IPS-18a (cell line): ENCODE data around the gene KNCN.

Source experiments
- H3K27ac ChIP-seq: one replicate; pipeline ENCODE4 v1.5.1; 2013; ENCODE audit warnings: low read length
- H3K27me3 ChIP-seq: one replicate; pipeline ENCODE4 v1.6.1; 2013; ENCODE audit warnings: mild to moderate bottlenecking, low read length; ENCODE audit not compliant: control insufficient read depth, insufficient read depth
- H3K36me3 ChIP-seq: one replicate; pipeline ENCODE4 v1.6.1; 2013; ENCODE audit warnings: low read depth, low read length; ENCODE audit not compliant: control insufficient read depth
- H3K4me1 ChIP-seq: one replicate; pipeline ENCODE4 v1.6.1; 2013; ENCODE audit warnings: low read depth, low read length; ENCODE audit not compliant: control insufficient read depth
- H3K4me3 ChIP-seq: one replicate; pipeline ENCODE4 v1.5.1; 2013; ENCODE audit warnings: low read length
- H3K9ac ChIP-seq: one replicate; pipeline ENCODE4 v1.6.1; 2013; ENCODE audit warnings: mild to moderate bottlenecking, low read length, moderate library complexity
- H3K9me3 ChIP-seq: one replicate; pipeline ENCODE4 v1.6.1; 2013; ENCODE audit warnings: low read depth, low read length; ENCODE audit not compliant: control insufficient read depth

The KNCN gene

DNA sequence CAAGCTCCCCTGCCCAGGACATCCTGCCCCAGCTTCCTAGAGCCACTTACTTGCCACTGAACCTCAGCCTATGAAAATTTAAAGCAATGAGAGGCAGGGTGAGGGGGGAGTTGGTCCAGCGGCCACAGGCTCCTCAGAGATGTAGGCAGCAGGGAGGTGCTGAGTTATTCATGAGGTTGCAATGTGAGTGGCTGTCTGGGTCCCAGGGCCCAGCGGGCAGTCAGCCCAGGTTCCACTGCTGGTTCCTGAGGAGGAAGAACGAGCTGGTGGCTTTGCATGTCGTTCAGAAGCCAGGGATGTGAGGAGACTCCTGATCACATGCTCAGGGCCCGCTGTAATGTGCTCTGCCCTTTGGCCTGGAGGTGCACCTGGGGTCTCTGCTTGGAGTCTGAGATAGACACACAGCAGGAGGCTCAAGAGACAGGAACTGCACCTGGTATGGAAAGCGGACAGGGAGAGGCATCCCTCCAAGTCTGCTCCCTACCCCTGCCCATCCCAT is at the start of gene KNCN:
KNCN (minus strand) TSS at position 51 of the 499 bp plus-strand sequence. CDS start 432 bp downstream, outside the sequence.
- no peak within 1 kb of the TSS for H3K4me3 ChIP-seq
- H3K27ac ChIP-seq: no peak within 1 kb of the TSS
- H3K9me3 ChIP-seq: no peaks in the 10 kb centered on the region
- peaks cover 6% of the 10 kb centered on the region for H3K27me3 ChIP-seq
- no peaks in the 10 kb centered on the region for H3K4me1 ChIP-seq
- H3K9ac ChIP-seq: no peak within 1 kb of the TSS
- H3K36me3 ChIP-seq: no peaks in the 10 kb centered on the region

GRCh38 chr1:46599059-46599970 is 47.9 kb upstream of the KNCN start:
- Histone ChIP-seq H3K36me3 (no peaks in the 10 kb centered on the region), H3K4me3 (no peak overlapping the region), H3K4me1 (peaks cover 8% of the 10 kb centered on the region), H3K27me3 (no peaks in the 10 kb centered on the region), H3K9me3 (no peaks in the 10 kb centered on the region), H3K9ac (no peak overlapping the region), H3K27ac (no peak overlapping the region)

DNA sequence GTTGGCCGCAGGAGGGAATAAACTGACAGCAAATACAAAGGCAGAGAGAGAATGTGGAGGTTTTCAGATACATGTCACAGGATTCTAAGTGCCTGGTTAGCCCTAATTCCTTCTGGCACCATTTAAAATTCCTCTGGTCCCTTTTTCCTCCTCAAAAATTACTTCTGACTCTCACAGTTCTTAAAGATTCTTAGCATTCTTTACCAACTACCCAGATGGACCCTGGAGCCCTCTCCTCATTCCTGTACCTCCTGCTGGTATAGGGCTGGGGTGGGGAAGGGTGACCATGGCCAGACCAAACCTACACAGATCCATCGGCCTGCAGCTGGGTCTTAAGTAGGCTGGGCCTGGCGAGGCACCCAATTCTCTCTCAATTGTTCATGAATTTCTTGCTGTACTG is 45.4 kb upstream of the KNCN start:
- Histone ChIP-seq H3K9me3 (no peaks in the 10 kb centered on the region), H3K36me3 (peaks cover 6% of the 10 kb centered on the region), H3K4me3 (no peak overlapping the region), H3K9ac (no peak overlapping the region), H3K27me3 (no peaks in the 10 kb centered on the region), H3K4me1 (no peaks in the 10 kb centered on the region), H3K27ac (no peak overlapping the region)

DNA sequence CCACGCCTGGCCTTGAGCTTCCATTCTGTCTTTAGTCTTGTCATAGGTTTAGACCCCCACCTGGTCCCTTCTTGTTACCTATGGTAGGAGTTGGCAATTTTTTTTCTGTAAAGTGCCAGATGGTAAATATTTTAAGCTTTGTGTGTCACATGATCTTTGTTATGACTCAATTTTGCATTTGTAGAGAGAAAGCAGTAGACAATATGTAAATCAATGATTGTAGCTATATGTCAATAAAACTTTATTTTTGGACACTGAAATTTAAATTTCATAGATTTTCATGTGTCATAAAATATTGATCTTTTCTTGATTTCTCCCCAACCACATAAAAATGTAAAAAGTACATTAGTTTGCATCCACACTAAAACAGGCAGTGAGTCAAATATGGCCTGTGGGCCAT is 44.6 kb upstream of the KNCN start:
- Histone ChIP-seq H3K9me3 (no peaks in the 10 kb centered on the region), H3K27ac (no peak overlapping the region), H3K4me3 (no peak overlapping the region), H3K9ac (no peak overlapping the region), H3K4me1 (no peaks in the 10 kb centered on the region), H3K27me3 (no peaks in the 10 kb centered on the region), H3K36me3 (peaks cover 9% of the 10 kb centered on the region)

DNA sequence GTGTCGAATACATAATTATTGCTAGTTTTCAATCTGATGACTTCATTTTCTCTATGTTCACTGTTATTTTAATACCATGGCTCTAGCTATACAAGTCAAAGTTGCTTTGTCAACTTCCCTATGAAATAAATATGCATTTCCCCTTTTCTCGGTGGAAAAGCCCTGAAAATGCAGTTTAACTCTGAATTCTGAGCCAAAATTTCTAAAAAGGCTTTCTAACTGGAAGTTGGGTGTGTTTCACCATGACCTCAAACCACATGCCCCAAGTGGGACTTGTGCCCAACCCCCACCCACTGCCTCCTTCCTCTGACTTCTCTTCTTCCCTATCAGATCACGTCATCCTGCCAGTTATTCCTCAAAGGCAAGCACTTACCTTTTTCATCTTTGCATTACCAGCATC is 43.7 kb upstream of the KNCN start:
- Histone ChIP-seq H3K36me3 (peaks cover 9% of the 10 kb centered on the region), H3K9me3 (no peaks in the 10 kb centered on the region), H3K4me3 (no peak overlapping the region), H3K27me3 (no peaks in the 10 kb centered on the region), H3K27ac (no peak overlapping the region), H3K9ac (no peak overlapping the region), H3K4me1 (no peaks in the 10 kb centered on the region)

- Histone ChIP-seq H3K27me3 (no peaks in the 10 kb centered on the region), H3K4me3 (no peak overlapping the region), H3K9me3 (no peaks in the 10 kb centered on the region), H3K27ac (no peak overlapping the region), H3K9ac (no peak overlapping the region), H3K36me3 (peaks cover 10% of the 10 kb centered on the region), H3K4me1 (no peaks in the 10 kb centered on the region)
These were observed 42.6 kb upstream of the KNCN start for GRCh38 chr1:46594063-46594462.

DNA sequence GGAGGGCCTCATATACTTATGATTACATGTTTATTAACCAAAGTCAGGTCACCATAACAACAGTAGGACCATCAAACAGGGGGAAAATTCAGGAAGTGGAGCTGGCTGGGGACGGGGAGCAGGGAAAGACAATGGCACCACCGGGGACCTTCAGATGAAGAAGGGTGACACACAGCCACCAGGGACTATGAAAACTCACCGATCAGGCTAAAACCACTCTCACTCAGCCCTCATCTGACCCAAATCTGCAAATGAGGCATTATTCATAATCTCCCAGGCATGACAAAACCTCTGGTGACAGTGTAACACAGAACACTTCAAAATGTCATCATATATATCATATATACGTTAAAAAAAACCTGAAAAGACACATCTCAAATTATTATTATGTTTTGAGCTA is 41.4 kb upstream of the KNCN start:
- Histone ChIP-seq H3K27me3 (no peaks in the 10 kb centered on the region), H3K9me3 (no peaks in the 10 kb centered on the region), H3K4me3 (no peak overlapping the region), H3K9ac (no peak overlapping the region), H3K4me1 (no peaks in the 10 kb centered on the region), H3K36me3 (peaks cover 11% of the 10 kb centered on the region), H3K27ac (no peak overlapping the region)

DNA sequence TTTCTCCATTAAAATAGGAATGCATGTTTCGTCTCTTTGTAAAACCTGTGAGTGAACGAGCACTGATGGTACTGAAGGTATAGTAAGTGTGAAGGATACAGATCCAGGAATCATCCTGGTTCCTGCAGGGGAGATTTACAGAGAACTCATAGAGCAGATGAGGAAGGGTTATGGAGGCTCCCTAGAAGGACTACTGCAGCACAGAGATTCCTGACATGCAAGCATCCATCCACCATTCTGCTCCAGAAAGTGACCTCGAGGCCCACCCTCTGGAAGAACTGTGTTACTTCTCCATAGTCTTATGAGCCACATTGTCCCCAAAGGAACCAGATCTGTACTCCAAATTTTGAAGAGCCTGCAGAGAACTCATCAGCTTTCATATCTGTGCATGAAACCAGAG is 38.1 kb upstream of the KNCN start:
- H3K27ac ChIP-seq: no peak overlapping the region
- no peak overlapping the region for H3K4me3 ChIP-seq
- H3K36me3 ChIP-seq: peaks cover 11% of the 10 kb centered on the region
- no peaks in the 10 kb centered on the region for H3K27me3 ChIP-seq
- no peak overlapping the region for H3K9ac ChIP-seq
- H3K9me3 ChIP-seq: no peaks in the 10 kb centered on the region
- H3K4me1 ChIP-seq: no peaks in the 10 kb centered on the region

DNA sequence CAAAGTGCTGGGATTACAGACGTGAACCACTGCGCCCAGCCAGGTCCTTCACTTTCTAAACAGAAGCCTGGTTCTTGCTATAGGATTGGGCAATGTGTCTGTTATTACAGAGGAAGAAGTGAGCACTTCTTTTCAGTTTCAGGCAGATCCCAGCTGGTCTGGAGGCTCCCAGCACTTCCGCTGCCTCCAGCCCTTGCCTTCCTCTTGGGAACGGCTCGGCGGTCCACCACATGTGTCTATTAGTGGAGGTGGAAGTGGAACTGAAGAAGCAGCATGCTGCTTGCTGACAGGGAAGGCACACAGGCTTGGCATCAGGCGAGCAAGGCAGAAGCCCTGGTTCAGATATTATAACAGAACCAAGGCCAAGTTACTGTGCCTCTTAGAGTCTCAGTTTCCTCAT is 35.6 kb upstream of the KNCN start:
- Histone ChIP-seq H3K36me3 (peaks cover 5% of the 10 kb centered on the region), H3K9ac (no peak overlapping the region), H3K4me3 (no peak overlapping the region), H3K27me3 (no peaks in the 10 kb centered on the region), H3K9me3 (no peaks in the 10 kb centered on the region), H3K27ac (no peak overlapping the region), H3K4me1 (peaks cover 1% of the 10 kb centered on the region)

DNA sequence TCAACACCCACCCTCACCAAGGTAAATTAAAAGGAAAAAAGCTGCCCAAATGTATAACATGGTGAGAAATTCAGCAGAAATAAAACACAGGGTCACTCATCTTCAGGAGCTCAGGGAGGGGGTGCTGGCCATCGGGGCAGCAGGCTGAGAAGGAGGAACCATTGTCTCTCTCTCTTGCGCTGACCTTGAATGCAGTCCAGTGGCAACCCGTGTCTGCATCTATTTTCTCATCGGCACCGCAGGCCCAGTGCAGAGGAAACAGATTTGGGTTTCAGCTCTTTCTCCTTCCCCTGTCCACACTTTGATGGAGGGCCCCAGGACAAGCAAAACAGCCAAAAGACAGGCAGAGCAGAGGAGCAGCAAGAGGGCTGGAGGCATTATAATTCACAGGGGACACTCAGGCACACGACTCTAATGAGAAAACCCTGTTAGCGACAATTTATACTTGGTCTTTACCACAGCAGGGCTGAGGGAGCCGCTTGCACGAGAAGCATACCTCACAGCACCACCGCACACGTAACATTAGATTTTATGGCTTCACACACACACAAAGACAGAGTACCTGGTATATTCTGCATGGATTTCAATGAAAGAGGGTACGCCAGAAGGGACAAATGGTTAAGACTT is 34.0 kb upstream of the KNCN start:
- peaks cover 2% of the 10 kb centered on the region for H3K36me3 ChIP-seq
- H3K27ac ChIP-seq: no peak overlapping the region
- H3K9me3 ChIP-seq: no peaks in the 10 kb centered on the region
- H3K4me1 ChIP-seq: peaks cover 3% of the 10 kb centered on the region
- no peak overlapping the region for H3K4me3 ChIP-seq
- H3K27me3 ChIP-seq: no peaks in the 10 kb centered on the region
- no peak overlapping the region for H3K9ac ChIP-seq

DNA sequence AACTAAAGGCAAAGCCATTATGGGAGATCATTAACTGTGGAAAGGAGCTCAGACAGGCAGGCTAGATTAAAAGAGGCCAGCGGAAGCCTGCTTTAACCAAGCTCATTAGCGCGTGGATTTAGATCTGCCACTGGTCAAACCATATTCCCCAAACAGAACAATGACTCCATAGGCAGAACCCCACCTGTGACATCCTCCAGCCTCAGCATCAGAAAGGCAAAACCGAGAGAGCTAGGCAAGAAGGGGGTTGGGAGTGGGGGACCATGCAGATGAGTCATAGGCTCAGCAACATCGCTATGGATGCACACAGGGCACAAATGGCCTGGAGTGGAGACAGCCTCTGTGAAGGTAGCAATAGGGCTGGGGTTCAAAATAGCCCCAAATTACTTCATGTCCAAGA is 32.0 kb upstream of the KNCN start:
- H3K4me3 ChIP-seq: no peak overlapping the region
- H3K27ac ChIP-seq: no peak overlapping the region
- H3K27me3 ChIP-seq: no peaks in the 10 kb centered on the region
- H3K36me3 ChIP-seq: peaks cover 8% of the 10 kb centered on the region
- H3K9me3 ChIP-seq: no peaks in the 10 kb centered on the region
- H3K4me1 ChIP-seq: peaks cover 3% of the 10 kb centered on the region
- H3K9ac ChIP-seq: no peak overlapping the region
